B cell (primary cell): ENCODE data around the gene DNAH6.

ENCODE experiments used
- CTCF ChIP-seq: fragments of 200-600 bp; IDR thresholded peaks from one replicate; pipeline ENCODE4 v1.8.0; 2022; ENCODE audit warnings: antibody characterized with exemption, mild to moderate bottlenecking
- EZH2 ChIP-seq: IDR thresholded peaks from 2 replicates; pipeline ENCODE4 v1.6.1; 2012; ENCODE audit warnings: borderline replicate concordance, low read depth, mild to moderate bottlenecking, moderate library complexity, low read length; ENCODE audit not compliant: insufficient read depth, poor library complexity, severe bottlenecking

GRCh38 chr2:84694088-84694622, 177.9 kb downstream of the DNAH6 start:
- TF ChIP-seq CTCF (no peak), EZH2 (no peak)
